ENCODE measurements around the gene FLRT3. TPM values are rescaled to one million over a fixed set of nuclear protein-coding genes. Genes with fewer than 3 reads are reported as not detected.

Gene FLRT3
- total RNA-seq, 2 experiments from 2014 or later: not detected

DNA sequence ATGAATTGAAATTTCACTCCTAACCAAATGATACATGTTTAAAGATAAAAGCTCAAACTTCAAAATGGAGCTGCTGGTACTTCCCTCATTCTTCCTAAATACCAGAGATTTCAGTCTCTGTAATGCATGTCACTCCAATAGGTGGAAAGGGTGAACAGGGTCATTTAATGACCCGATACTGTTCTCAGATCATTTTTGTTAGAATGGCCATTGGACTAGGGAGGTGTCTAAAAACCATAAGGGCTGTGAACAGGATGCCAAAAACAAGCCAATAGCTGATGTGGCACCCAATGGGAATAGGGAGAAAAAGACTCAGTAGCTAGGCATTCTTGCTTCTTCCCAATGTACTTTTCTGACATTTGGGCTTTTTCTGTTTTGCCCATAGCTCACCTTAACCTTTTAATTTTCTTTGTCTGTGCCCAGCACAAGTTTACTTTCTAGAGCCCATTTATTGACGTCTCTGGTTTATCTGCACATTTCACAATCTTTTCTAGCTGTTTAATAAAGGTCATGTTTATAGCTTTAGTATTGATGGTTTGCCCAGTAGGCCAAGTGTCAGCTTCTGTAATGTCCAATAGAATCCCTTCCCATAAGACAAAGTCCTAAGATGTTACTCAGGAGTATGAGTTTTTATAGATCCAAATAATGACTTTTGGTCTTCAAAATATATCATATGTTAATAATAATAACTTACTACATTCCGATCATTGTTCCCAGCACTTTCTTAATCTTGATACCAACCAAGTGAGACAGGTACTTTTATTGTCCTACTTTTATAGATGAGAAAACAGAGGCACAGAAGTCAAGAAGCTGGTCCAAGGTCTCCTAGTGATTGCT lies 24.3 kb upstream of the FLRT3 start:
- ChIA-PET POLR2A (interaction anchor here (1.1 kb wide), 1 partner anchor 16 kb away, joined by 3 read pairs; no protein-coding TSS in a partner anchor), CTCF (ENCODE audit: unreplicated experiment) (no interaction called here)
- Histone ChIP-seq H3K27ac (ENCODE audit: low read depth, low read length, poor library complexity, severe bottlenecking) (no peak overlapping the region), H3K4me2 (ENCODE audit: low read length) (no peak overlapping the region), H3K4me1 (ENCODE audit: insufficient read depth, low read length, poor library complexity, severe bottlenecking) (no peaks in the 10 kb centered on the region), H3K79me2 (ENCODE audit: insufficient read depth, low read depth, low read length) (no peaks in the 10 kb centered on the region), H2AFZ (ENCODE audit: low read length) (no peak overlapping the region), H3K4me3 (ENCODE audit: low read depth, low read length, poor library complexity, severe bottlenecking) (no peak overlapping the region), H3K9me2 (ENCODE audit: insufficient read depth, low read length) (no peaks in the 10 kb centered on the region), H4K20me1 (ENCODE audit: insufficient read depth, low read length) (no peaks in the 10 kb centered on the region), H3K36me3 (ENCODE audit: insufficient read depth, low read length) (no peaks in the 10 kb centered on the region), H3K9me3 (ENCODE audit: low read length) (no peaks in the 10 kb centered on the region)
- TF ChIP-seq CTCF (conservative IDR thresholded peaks at IDR 0.05; ENCODE audit: low read length) (no peak), EZH2phosphoT487 (IDR thresholded peaks at IDR 0.05; ENCODE audit: borderline replicate concordance, low read depth, low read length) (no peak)
- no peak for DNase-seq (ENCODE audit: low spot score)
- BruUV-seq (replicated peaks): no TSS peak
- intact Hi-C loops (cut with micrococcal nuclease; ENCODE audit: unreplicated experiment): no loop called here

DNA sequence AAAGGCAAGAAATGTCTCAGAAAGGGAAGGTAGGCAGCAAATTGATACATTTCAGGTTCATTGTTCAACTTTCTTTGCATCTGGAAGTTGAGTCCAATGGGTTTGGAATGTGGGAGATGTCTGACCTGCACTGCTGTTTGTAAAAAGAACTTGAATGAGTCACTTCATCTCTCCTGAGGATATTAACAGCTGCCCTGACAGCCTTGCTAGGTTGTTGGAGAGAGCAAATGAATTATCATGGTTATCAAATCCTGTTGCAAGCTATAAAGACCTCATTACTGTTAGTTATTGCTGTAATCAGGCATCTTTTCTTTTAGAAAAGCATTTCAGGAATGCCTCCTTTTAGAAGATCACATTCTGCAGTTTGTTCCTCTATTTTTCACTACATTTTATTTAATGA lies 23.0 kb upstream of the FLRT3 start:
- Histone ChIP-seq H3K9me2 (ENCODE audit: insufficient read depth, low read length) (no peaks in the 10 kb centered on the region), H3K4me2 (ENCODE audit: low read length) (no peak overlapping the region), H4K20me1 (ENCODE audit: insufficient read depth, low read length) (no peaks in the 10 kb centered on the region), H3K9me3 (ENCODE audit: low read length) (no peaks in the 10 kb centered on the region), H3K4me3 (ENCODE audit: low read depth, low read length, poor library complexity, severe bottlenecking) (no peak overlapping the region), H3K27ac (ENCODE audit: low read depth, low read length, poor library complexity, severe bottlenecking) (no peak overlapping the region), H3K36me3 (ENCODE audit: insufficient read depth, low read length) (no peaks in the 10 kb centered on the region), H3K4me1 (ENCODE audit: insufficient read depth, low read length, poor library complexity, severe bottlenecking) (no peaks in the 10 kb centered on the region), H2AFZ (ENCODE audit: low read length) (no peak overlapping the region), H3K79me2 (ENCODE audit: insufficient read depth, low read depth, low read length) (no peaks in the 10 kb centered on the region)
- DNase-seq (ENCODE audit: low spot score): no peak
- BruUV-seq (replicated peaks): no TSS peak
- intact Hi-C loops (cut with micrococcal nuclease; ENCODE audit: unreplicated experiment): no loop called here
- ChIA-PET CTCF (ENCODE audit: unreplicated experiment) (no interaction called here), POLR2A (interaction anchor here (0.7 to 1.0 kb wide), 2 partner anchors 9 to 21 kb away, joined by 3 read pairs; no protein-coding TSS in a partner anchor)
- TF ChIP-seq EZH2phosphoT487 (IDR thresholded peaks at IDR 0.05; ENCODE audit: borderline replicate concordance, low read depth, low read length) (no peak), CTCF (conservative IDR thresholded peaks at IDR 0.05; ENCODE audit: low read length) (no peak)

DNA sequence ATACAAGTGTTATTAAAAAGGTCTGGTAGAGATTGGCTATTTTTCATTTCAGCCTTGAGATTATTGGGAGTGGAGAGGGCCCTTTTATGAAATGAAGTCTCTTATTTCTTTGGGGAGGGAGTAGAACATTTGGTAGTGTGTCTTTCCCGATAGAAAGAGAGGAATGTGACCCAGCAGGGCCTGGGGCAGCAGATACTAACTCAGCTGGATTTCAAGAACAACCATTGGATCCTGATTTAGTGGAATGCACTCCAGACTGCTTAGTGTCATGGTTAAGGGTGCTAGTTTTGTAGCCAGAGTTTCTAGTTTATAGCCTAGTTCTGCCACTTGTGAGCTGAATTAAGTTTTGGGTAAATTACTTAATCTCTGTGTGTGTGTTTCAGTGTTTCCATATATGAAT lies 18.4 kb upstream of the FLRT3 start:
- Histone ChIP-seq H3K36me3 (ENCODE audit: insufficient read depth, low read length) (no peaks in the 10 kb centered on the region), H3K9me3 (ENCODE audit: low read length) (no peaks in the 10 kb centered on the region), H3K79me2 (ENCODE audit: insufficient read depth, low read depth, low read length) (no peaks in the 10 kb centered on the region), H3K27ac (ENCODE audit: low read depth, low read length, poor library complexity, severe bottlenecking) (no peak overlapping the region), H3K9me2 (ENCODE audit: insufficient read depth, low read length) (no peaks in the 10 kb centered on the region), H2AFZ (ENCODE audit: low read length) (no peak overlapping the region), H3K4me3 (ENCODE audit: low read depth, low read length, poor library complexity, severe bottlenecking) (no peak overlapping the region), H4K20me1 (ENCODE audit: insufficient read depth, low read length) (no peaks in the 10 kb centered on the region), H3K4me1 (ENCODE audit: insufficient read depth, low read length, poor library complexity, severe bottlenecking) (no peaks in the 10 kb centered on the region), H3K4me2 (ENCODE audit: low read length) (no peak overlapping the region)
- ChIA-PET POLR2A (interaction anchor here (0.7 kb wide), 4 partner anchors 9 to 382 kb away, joined by 3 to 7 read pairs (median 6); no protein-coding TSS in a partner anchor), CTCF (ENCODE audit: unreplicated experiment) (no interaction called here)
- DNase-seq (ENCODE audit: low spot score): no peak
- intact Hi-C loops (cut with micrococcal nuclease; ENCODE audit: unreplicated experiment): no loop called here
- TF ChIP-seq EZH2phosphoT487 (IDR thresholded peaks at IDR 0.05; ENCODE audit: borderline replicate concordance, low read depth, low read length) (no peak), CTCF (conservative IDR thresholded peaks at IDR 0.05; ENCODE audit: low read length) (no peak)
- BruUV-seq (replicated peaks): no TSS peak
